ENCODE measurements around the gene PTPN6. TPM values are rescaled to one million over a fixed set of nuclear protein-coding genes. Genes with fewer than 3 reads are reported as not detected.
A peak's percentile ranks its signal among the peaks of the same experiment; 100 is the strongest.

The PTPN6 gene
- total RNA-seq, 2 donors from 2014 or later, result 35.7 to 68.0 TPM

- Histone ChIP-seq H3K27me3 (ENCODE audit: control insufficient read depth, insufficient read depth, low read length, poor library complexity, severe bottlenecking) (no peaks in the 10 kb centered on the region), H3K4me1 (ENCODE audit: control insufficient read depth, insufficient read depth, low read length) (peaks cover 13% of the 10 kb centered on the region), H3K36me3 (ENCODE audit: control insufficient read depth, insufficient read depth, low read length) (peaks cover 46% of the 10 kb centered on the region), H3K27ac (ENCODE audit: low read depth, low read length) (no peak overlapping the region), H3K4me3 (ENCODE audit: low read length) (no peak overlapping the region), H3K9ac (ENCODE audit: extremely low read depth, low read length, poor library complexity, severe bottlenecking) (no peak overlapping the region), H3K9me3 (ENCODE audit: control insufficient read depth, low read length) (no peaks in the 10 kb centered on the region)
- 96 to 100% methylated on average over 7 to 12 of the region's 12 CpGs for WGBS, 2 experiments (ENCODE audit: insufficient coverage in 1 of 2, insufficient read length in 1 of 2)
- Mint-ChIP-seq H3K4me3 (no peak overlapping the region), H3K9me3 (no peaks in the 10 kb centered on the region), H3K27ac (peak overlapping the region; percentile 41), H3K27me3 (ENCODE audit: insufficient read depth) (no peaks in the 10 kb centered on the region), H3K4me1 (peaks cover 49% of the 10 kb centered on the region), H3K36me3 (ENCODE audit: low read depth) (peaks cover 48% of the 10 kb centered on the region)
- no peak for TF ChIP-seq CTCF (conservative IDR thresholded peaks at IDR 0.05)
- no peak for DNase-seq
Measured at GRCh38 chr12:6941267-6941666, 9.9 kb upstream of the PTPN6 start.

- H3K9me3 Mint-ChIP-seq, result no peaks in the 10 kb centered on the region
- Histone ChIP-seq H3K4me1 (ENCODE audit: control insufficient read depth, insufficient read depth, low read length) (peaks cover 13% of the 10 kb centered on the region), H3K27ac (ENCODE audit: low read depth, low read length) (no peak overlapping the region), H3K4me3 (ENCODE audit: low read length) (no peak overlapping the region), H3K9ac (ENCODE audit: extremely low read depth, low read length, poor library complexity, severe bottlenecking) (no peak overlapping the region), H3K36me3 (ENCODE audit: control insufficient read depth, insufficient read depth, low read length) (peaks cover 42% of the 10 kb centered on the region), H3K27me3 (ENCODE audit: control insufficient read depth, insufficient read depth, low read length, poor library complexity, severe bottlenecking) (no peaks in the 10 kb centered on the region), H3K9me3 (ENCODE audit: control insufficient read depth, low read length) (no peaks in the 10 kb centered on the region)
- H3K4me1 Mint-ChIP-seq, result peaks cover 46% of the 10 kb centered on the region
- TF ChIP-seq CTCF (conservative IDR thresholded peaks at IDR 0.05), result no peak
- no peak overlapping the region for H3K4me3 Mint-ChIP-seq
- 88% methylated on average over 11 of the region's 12 CpGs; no CpG with 5 or more reads in 1 of the 2 experiments for WGBS, 2 experiments (ENCODE audit: insufficient coverage in 1 of 2, insufficient read length in 1 of 2)
- no peak overlapping the region for H3K27ac Mint-ChIP-seq
- no peaks in the 10 kb centered on the region for H3K27me3 Mint-ChIP-seq (ENCODE audit: insufficient read depth)
- DNase-seq, result no peak
- peaks cover 43% of the 10 kb centered on the region for H3K36me3 Mint-ChIP-seq (ENCODE audit: low read depth)
Measured at GRCh38 chr12:6941782-6942181, 9.4 kb upstream of the PTPN6 start.

- Mint-ChIP-seq H3K4me1 (peaks cover 47% of the 10 kb centered on the region), H3K4me3 (no peak overlapping the region), H3K36me3 (ENCODE audit: low read depth) (peaks cover 42% of the 10 kb centered on the region), H3K27me3 (ENCODE audit: insufficient read depth) (no peaks in the 10 kb centered on the region), H3K9me3 (no peaks in the 10 kb centered on the region), H3K27ac (peak overlapping the region; percentile 100)
- Histone ChIP-seq H3K4me1 (ENCODE audit: control insufficient read depth, insufficient read depth, low read length) (peaks cover 11% of the 10 kb centered on the region), H3K9me3 (ENCODE audit: control insufficient read depth, low read length) (no peaks in the 10 kb centered on the region), H3K36me3 (ENCODE audit: control insufficient read depth, insufficient read depth, low read length) (peaks cover 40% of the 10 kb centered on the region), H3K27me3 (ENCODE audit: control insufficient read depth, insufficient read depth, low read length, poor library complexity, severe bottlenecking) (no peaks in the 10 kb centered on the region), H3K4me3 (ENCODE audit: low read length) (no peak overlapping the region), H3K9ac (ENCODE audit: extremely low read depth, low read length, poor library complexity, severe bottlenecking) (no peak overlapping the region), H3K27ac (ENCODE audit: low read depth, low read length) (peak overlapping the region; percentile 100)
- TF ChIP-seq CTCF (conservative IDR thresholded peaks at IDR 0.05), result no peak
- 93 to 94% methylated on average over 8 to 11 of the region's 11 CpGs for WGBS, 2 experiments (ENCODE audit: insufficient coverage in 1 of 2, insufficient read length in 1 of 2)
- no peak for DNase-seq
Measured at GRCh38 chr12:6942331-6942665, 8.9 kb upstream of the PTPN6 start.

Measured in endodermal cell (in vitro differentiated cells).